ENCODE measurements around the gene SLC16A8. TPM values are rescaled to one million over a fixed set of nuclear protein-coding genes. Genes with fewer than 3 reads are reported as not detected.

Gene SLC16A8
- total RNA-seq, 3 donors from 2014 or later (not counting 1 experiment from before 2014, with no cell fraction given): 1.0 TPM; not detected in 2

DNA sequence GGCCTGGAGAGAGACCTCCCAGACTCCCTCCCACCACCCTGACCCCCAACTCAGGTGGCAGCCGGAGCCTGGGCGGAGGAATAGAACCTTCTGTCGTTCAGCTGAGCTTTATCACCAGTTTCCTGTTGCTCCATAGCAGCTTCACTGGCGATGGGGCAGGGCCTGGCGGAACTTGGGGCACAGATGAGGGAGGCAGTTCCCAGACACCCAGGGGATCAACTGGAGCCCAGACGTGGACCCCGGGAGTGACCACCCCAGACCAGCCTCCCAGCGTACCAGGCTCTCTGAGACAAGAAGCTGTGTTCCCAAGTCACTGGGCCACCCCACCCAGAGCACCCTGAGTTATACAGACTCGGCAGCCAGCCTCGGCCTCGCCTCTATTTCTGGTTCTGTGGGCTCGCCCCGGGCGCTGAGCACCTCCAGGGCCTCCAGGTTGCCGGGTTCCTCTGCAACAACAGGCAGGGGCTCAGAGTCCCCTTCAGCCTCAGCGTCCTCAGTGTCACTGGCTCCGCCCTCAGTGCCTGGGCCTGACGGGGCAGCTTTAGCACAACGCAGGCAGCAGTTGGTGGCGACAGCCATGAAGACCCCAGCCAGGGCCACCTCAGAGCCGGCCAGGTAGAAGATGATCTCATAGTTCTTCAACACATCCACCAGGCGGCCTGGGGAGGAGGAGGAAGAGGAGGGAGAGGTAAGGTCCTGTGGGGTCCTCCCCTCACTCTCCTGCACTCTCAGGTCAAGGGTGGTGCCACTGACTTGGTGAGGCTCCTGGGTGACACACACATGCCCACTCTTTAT lies 5.7 kb downstream of the SLC16A8 start:
- no peak for ATAC-seq
- no peaks in the 10 kb centered on the region for H3K9me3 Mint-ChIP-seq
- TF ChIP-seq, protein P1, sequence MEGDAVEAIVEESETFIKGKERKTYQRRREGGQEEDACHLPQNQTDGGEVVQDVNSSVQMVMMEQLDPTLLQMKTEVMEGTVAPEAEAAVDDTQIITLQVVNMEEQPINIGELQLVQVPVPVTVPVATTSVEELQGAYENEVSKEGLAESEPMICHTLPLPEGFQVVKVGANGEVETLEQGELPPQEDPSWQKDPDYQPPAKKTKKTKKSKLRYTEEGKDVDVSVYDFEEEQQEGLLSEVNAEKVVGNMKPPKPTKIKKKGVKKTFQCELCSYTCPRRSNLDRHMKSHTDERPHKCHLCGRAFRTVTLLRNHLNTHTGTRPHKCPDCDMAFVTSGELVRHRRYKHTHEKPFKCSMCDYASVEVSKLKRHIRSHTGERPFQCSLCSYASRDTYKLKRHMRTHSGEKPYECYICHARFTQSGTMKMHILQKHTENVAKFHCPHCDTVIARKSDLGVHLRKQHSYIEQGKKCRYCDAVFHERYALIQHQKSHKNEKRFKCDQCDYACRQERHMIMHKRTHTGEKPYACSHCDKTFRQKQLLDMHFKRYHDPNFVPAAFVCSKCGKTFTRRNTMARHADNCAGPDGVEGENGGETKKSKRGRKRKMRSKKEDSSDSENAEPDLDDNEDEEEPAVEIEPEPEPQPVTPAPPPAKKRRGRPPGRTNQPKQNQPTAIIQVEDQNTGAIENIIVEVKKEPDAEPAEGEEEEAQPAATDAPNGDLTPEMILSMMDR (IDR thresholded peaks at IDR 0.05): no peak

DNA sequence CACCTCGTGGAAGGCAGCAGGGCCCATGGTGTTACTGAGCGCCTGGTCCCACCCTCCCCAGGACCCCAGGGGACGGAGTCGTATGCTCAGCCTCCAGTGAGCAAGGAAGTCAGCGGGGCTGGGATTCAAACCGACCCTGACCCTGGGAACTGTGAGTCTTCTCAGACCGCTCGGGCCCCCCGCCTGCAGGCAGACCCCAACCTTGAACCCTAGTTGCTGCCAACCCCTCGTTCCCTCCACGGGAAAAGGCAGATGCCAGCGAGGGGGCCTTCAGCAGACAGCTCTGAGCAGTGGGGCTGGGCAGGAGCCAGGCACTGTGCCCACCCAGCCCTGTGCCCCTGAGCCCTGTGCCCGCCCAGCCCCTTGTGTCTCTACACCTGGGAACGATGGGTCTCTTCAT lies 6.4 kb downstream of the SLC16A8 start:
- ATAC-seq: no peak

More for the DNA sequence above, 5.7 kb downstream of the SLC16A8 start:
- intact Hi-C loops (cut with micrococcal nuclease): no loop called here
- Histone ChIP-seq H3K27me3 (ENCODE audit: control insufficient read depth, insufficient read depth, low read length) (peaks cover 18% of the 10 kb centered on the region), H3K36me3 (ENCODE audit: control insufficient read depth, insufficient read depth, low read length) (peaks cover 10% of the 10 kb centered on the region), H3K9me3 (ENCODE audit: control insufficient read depth, insufficient read depth, low read length) (no peaks in the 10 kb centered on the region), H3K4me1 (ENCODE audit: control insufficient read depth, insufficient read depth, low read length) (peaks cover 19% of the 10 kb centered on the region), H3K27ac (ENCODE audit: low read length) (no peak overlapping the region), H3K4me3 (ENCODE audit: low read length) (no peak overlapping the region)
- H3K4me3 Mint-ChIP-seq: no peak overlapping the region
- H3K27me3 Mint-ChIP-seq (ENCODE audit: low read depth in 2 of 2): no peaks in the 10 kb centered on the region
- H3K27ac Mint-ChIP-seq: no peak overlapping the region
- WGBS (ENCODE audit: insufficient coverage): 85% methylated on average over 21 of the region's 22 CpGs
- no peak for DNase-seq
- H3K36me3 Mint-ChIP-seq: no peaks in the 10 kb centered on the region
- H3K4me1 Mint-ChIP-seq: peaks cover 0 to 15% of the 10 kb centered on the region in 2 donors

DNA sequence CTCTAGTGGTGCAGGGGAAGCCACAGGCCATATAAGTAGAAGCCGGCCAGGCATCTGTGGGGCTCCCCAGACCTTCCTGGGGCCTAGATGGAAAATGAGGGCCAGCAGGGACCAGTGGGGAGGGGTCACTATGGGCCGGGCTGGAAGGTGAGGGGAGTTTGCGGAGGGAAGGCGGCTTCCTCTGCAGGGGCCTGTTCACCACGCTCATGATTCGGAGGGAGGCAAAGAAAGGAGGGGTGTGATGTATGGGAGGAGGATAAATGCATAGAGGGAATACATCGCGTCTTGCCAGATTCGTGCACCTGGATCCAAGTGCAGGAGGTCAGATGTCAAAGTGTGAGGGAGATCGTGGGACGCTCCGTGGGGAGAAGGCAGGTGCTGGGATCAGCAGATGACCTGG lies 6.9 kb downstream of the SLC16A8 start:
- TF ChIP-seq, protein P1 (IDR thresholded peaks at IDR 0.05): no peak
- Mint-ChIP-seq H3K9me3 (no peaks in the 10 kb centered on the region), H3K27ac (no peak overlapping the region), H3K36me3 (no peaks in the 10 kb centered on the region), H3K4me1 (peaks cover 0 to 11% of the 10 kb centered on the region in 2 donors), H3K4me3 (no peak overlapping the region), H3K27me3 (ENCODE audit: low read depth in 2 of 2) (no peaks in the 10 kb centered on the region)
- ATAC-seq (no peak), DNase-seq (no peak)
- peaks cover 19% of the 10 kb centered on the region for H3K36me3 ChIP-seq (ENCODE audit: control insufficient read depth, insufficient read depth, low read length)
- H3K27me3 ChIP-seq (ENCODE audit: control insufficient read depth, insufficient read depth, low read length): peaks cover 10% of the 10 kb centered on the region
- no peak overlapping the region for H3K4me3 ChIP-seq (ENCODE audit: low read length)
- intact Hi-C loops (cut with micrococcal nuclease): no loop called here
- H3K27ac ChIP-seq (ENCODE audit: low read length): no peak overlapping the region
- H3K9me3 ChIP-seq (ENCODE audit: control insufficient read depth, insufficient read depth, low read length): no peaks in the 10 kb centered on the region
- H3K4me1 ChIP-seq (ENCODE audit: control insufficient read depth, insufficient read depth, low read length): peaks cover 14% of the 10 kb centered on the region
- 94% methylated on average over 12 of the region's 12 CpGs for WGBS (ENCODE audit: insufficient coverage)

More for the DNA sequence above, 6.4 kb downstream of the SLC16A8 start:
- Histone ChIP-seq H3K36me3 (ENCODE audit: control insufficient read depth, insufficient read depth, low read length) (peaks cover 15% of the 10 kb centered on the region), H3K9me3 (ENCODE audit: control insufficient read depth, insufficient read depth, low read length) (no peaks in the 10 kb centered on the region), H3K27ac (ENCODE audit: low read length) (no peak overlapping the region), H3K4me3 (ENCODE audit: low read length) (no peak overlapping the region), H3K27me3 (ENCODE audit: control insufficient read depth, insufficient read depth, low read length) (peaks cover 15% of the 10 kb centered on the region), H3K4me1 (ENCODE audit: control insufficient read depth, insufficient read depth, low read length) (peaks cover 19% of the 10 kb centered on the region)
- Mint-ChIP-seq H3K27me3 (ENCODE audit: low read depth in 2 of 2) (no peaks in the 10 kb centered on the region), H3K9me3 (no peaks in the 10 kb centered on the region), H3K27ac (no peak overlapping the region), H3K4me3 (no peak overlapping the region), H3K36me3 (no peaks in the 10 kb centered on the region), H3K4me1 (peaks cover 0 to 15% of the 10 kb centered on the region in 2 donors)
- intact Hi-C loops (cut with micrococcal nuclease): no loop called here
- DNase-seq: no peak
- TF ChIP-seq, protein P1 (IDR thresholded peaks at IDR 0.05): no peak
- 85% methylated on average over 14 of the region's 14 CpGs for WGBS (ENCODE audit: insufficient coverage)
